Activated CD4-positive, CD25-positive, alpha-beta regulatory T cell (primary cell): ENCODE results near the gene CDKL1.
"Not testable (repeated sequence)": the region's sequence is repeated elsewhere in the genome, so short reads cannot be mapped to it uniquely, and the experiment has no call there.

ENCODE experiments used
- DNase-seq, 4 experiments: peaks; one replicate each; lab custom pipeline; 2025; lab: John Stamatoyannopoulos, UW

The CDKL1 gene

GRCh38 chr14:50387548-50387947 lies 9.1 kb downstream of the CDKL1 start:
- no peak for DNase-seq

DNA sequence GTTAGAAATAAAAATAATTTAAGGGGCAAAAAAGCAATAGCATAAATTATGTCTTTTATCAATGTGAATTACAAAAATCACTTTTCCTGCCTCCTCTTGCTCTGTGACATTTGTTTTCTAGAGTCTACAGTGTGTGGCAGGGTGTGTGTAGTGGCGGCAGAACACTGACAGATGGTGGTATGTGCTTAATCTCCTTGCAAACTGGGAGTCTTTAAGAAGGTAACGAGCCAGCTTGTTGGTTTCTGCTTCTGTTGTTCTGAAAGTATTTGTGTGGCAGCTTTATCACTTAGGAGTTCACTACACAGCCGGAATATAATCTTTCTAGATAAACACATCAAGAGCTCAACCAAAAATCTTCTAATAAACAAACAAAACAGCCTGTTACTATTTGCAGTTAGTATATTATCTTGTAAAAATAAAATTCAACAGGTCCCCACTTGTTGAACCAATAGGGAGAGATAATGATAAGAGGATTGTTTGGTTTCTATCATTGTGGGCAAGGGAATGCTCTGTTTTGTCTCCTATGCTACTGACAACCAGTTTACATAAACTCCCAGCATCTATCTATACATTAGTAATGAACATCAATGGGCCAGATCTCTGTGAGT lies 13.0 kb downstream of the CDKL1 start:
- no peak for DNase-seq

- no peak for DNase-seq
Observed at GRCh38 chr14:50381823-50382287, 14.8 kb downstream of the CDKL1 start.

- no peak for DNase-seq
Observed at GRCh38 chr14:50381008-50381407, 15.7 kb downstream of the CDKL1 start.

- no peak for DNase-seq
Observed at GRCh38 chr14:50380455-50380854, 16.2 kb downstream of the CDKL1 start.

DNA sequence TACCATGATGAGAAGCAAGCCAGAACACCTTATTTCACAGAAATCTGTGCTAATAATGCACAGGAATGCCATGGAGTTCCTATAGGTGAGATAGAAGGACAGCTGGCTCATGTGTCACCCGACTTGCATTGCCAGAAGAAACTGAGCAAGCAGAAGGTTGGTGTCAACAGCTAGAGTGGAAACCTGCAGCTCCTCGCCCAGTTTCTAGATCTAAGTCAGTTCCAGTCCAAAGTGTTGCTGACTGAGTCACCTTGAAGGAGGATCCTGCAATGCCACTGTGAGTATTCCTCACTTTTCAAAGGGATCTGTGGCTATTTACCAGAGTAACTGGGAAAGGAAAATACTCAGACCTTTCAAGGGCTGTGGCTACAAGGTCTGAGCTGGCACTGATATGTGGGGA lies 17.1 kb downstream of the CDKL1 start:
- no peak for DNase-seq

DNA sequence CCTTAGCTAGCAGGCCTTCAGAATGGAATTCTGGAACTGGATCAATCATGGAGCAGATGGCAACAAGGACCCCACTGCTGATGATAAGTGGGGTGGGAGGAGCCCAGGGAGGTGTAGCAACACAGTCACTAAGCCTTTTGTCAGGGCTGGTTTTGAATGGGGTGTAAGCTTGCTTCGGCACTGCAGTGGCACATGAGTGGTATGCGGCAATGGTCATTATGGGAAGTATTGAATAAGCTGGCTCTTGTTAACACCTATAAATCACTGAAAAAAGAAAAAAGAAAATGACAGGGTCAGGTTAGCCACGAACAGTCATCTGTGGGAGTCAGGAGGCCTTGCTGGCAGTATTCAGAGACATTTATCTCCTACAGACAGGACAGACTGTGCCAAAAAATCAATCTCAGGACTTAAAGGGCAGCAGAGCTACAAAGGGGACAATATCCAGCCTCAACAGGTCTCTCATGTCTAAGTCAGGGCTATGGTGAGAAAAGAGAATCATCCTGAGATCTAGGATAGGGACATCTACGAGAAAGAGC lies 19.1 kb downstream of the CDKL1 start:
- no peak for DNase-seq

- DNase-seq = no peak
Observed at GRCh38 chr14:50375760-50376159, 20.9 kb downstream of the CDKL1 start.

DNA sequence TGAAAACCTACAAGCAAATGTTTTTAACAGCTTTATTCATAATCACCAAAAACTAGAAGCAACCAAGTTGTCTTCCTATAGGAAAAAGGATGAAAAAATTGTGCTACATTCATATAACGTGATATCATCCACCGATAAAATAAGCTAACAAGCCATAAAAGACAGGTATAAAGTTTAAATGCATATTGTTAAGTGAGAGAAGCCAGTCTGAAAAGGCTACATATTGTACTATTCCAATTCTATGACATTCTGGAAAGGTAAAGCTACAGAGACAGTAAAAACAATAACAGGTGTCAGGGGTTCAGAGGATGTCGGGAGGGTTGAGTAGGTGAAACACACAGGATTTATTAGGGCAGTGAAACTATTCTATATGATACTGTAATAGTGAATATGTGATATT lies 22.7 kb downstream of the CDKL1 start:
- DNase-seq = no peak

- no peak for DNase-seq
Observed at GRCh38 chr14:50371546-50371945, 25.1 kb downstream of the CDKL1 start.

GRCh38 chr14:50366589-50366988 lies 30.1 kb downstream of the CDKL1 start:
- no peak for DNase-seq

DNA sequence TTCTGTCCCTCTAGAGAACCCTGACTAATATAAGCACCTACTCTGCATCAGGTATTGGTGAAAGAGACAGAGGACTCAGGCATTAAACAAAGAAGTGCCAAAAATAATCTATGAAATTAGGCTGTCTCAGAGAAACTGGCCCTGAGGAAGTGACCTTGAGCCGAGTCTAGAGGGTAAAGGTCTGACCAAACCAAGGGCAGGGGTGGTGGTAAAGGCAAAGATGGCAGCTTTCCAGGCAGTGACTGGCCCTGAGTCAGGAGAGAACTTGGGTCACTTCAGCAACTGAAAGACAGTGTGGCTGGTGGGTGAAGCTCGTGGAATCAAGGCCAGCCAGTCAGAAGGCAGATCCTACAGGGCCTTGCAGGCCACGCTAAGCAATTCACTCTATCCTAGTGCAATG lies 30.6 kb downstream of the CDKL1 start:
- no peak for DNase-seq

DNA sequence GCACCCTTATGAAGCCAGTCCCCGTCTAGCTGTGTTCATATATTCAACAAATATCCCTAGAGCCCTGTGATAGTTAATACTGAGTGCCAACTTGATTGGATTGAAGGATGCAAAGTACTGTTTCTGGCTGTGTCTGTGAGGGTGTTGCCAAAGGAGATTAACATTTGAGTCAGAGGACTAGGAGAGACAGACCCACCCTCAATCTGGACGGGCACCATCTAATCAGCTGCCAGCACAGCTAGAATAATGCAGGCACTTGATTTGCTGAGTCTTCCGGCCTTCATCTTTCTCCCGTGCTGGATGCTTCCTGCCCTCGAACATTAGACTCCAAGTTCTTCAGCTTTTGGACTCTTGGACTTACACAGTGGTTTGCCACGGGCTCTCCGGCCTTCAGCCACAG lies 31.1 kb downstream of the CDKL1 start:
- DNase-seq = not testable (repeated sequence)

- DNase-seq = no peak
Observed at GRCh38 chr14:50364792-50365191, 31.9 kb downstream of the CDKL1 start.

DNA sequence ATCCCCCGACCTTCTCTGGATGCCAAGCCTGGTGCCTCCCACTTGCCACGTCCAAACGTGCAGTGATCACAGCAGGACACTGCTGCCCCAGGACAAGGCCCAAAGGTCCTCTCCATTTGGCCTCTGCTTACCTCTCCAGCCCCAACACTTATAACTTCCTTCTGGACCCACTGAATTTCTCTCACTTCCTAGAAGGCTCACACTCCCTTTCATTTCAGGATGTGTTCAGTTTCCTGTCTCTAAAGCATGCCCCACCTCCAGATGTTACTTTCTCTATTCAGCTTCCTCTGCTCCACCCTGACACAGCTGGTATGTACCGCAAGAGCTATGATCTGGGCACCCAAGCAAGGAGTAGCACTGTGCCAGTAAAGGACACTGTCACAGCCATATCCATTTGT lies 33.0 kb downstream of the CDKL1 start:
- DNase-seq = peak in 1 of 4 experiments; percentile 23

- no peak for DNase-seq
Observed at GRCh38 chr14:50362764-50363713, 33.6 kb downstream of the CDKL1 start.

- not testable (repeated sequence) for DNase-seq
Observed at GRCh38 chr14:50361473-50362403, 34.9 kb downstream of the CDKL1 start.

- DNase-seq = no peak
Observed at GRCh38 chr14:50360851-50361250, 35.8 kb downstream of the CDKL1 start.

DNA sequence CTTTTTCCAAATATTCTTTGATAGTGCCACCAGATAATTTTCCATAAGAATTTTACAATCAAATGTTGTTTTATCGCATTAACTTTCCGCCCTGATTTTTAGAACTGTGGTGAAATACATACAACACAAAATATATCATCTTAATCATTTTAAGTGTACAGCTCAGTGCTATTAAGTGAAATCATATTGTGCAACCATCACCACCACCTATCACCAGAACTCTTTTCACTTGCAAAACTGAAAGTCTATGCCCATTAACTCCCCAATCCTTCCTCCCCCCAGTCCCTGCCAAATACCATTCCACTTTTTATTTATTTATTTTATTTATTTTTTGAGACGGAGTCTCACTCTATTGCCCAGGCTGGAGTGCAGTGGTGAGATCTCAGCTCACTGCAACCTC lies 36.6 kb downstream of the CDKL1 start:
- DNase-seq = no peak

DNA sequence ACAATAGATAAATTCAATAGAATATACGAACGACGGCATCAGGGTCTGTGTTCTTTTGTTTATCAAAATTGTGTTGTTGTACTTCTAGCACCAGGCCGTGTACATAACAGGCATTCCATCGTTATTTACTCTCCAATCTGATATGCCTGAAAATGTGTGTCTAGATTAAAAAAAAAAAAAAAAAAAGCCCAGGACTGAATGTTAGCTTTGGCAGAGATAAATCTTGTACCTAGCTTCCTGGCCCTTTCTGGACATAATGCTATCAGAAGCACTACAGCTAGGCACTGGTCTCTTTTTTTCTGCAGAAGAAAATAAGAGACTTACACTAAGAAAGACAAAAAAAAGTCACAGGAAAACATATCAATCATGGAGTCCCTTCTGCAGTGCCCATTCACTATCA lies 37.0 kb downstream of the CDKL1 start:
- no peak for DNase-seq

- no peak for DNase-seq
Observed at GRCh38 chr14:50357753-50358395, 38.8 kb downstream of the CDKL1 start.
